Gastrocnemius medialis (tissue), 4 donors: Measurements from ENCODE around the gene ZBTB20.

ENCODE experiments used
- CTCF ChIP-seq, 5 experiments: fragments of 450-650 bp in 3 of 5; fragments of 200-600 bp in 2 of 5; sonication (generic) in 2 of 5; IDR thresholded peaks in 4 of 5; conservative IDR thresholded peaks in 1 of 5; 1 replicate in 4 of 5; 2 replicates in 1 of 5; pipeline ENCODE4 v1.5.1; 2016 to 2019; ENCODE audit warnings: antibody characterized with exemption in 5 of 5, mild to moderate bottlenecking in 3 of 5, moderate library complexity in 3 of 5
- POLR2A ChIP-seq, 2 donors: fragments of 450-650 bp; IDR thresholded peaks; one replicate each; pipeline ENCODE4 v1.6.1; 2017; ENCODE audit warnings: antibody characterized with exemption in 2 of 2, mild to moderate bottlenecking in 2 of 2, moderate library complexity in 2 of 2

- TF ChIP-seq CTCF (IDR thresholded peaks at IDR 0.05 in 4 of 5, conservative IDR thresholded peaks at IDR 0.05 in 1 of 5): no peak
- TF ChIP-seq POLR2A (IDR thresholded peaks at IDR 0.05): no peak
Observed at GRCh38 chr3:114861666-114862065, 285.4 kb downstream of the ZBTB20 start.
